ENCODE measurements around the gene C2orf92. TPM values are rescaled to one million over a fixed set of nuclear protein-coding genes. Genes with fewer than 3 reads are reported as not detected.

C2orf92 gene
- total and polyA plus RNA-seq, 12 donors: 1.2 to 50.0 (median 5.5) TPM

DNA sequence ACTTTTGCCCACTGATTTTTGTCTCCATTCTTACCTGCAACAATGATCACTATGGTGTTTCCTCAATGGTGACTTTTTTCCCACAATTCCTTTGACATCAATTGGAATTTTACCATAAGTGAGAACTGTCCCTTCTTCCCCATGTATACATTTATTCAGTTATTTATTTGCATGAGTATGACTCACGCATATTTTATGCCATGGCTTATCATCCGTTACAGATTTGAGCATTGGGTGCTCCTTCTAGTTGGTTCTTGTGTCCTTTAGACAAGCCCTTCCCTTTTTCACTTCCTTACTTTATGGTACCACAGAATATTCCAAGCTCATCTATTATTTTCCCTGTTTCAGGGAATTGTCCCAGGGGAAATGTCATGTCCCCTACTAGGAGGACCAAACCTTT is 16.0 kb upstream of the C2orf92 start:
- 88 to 93% (median 91%) methylated on average over 2 of the region's 2 CpGs for WGBS, 4 donors
- no peak overlapping the region for H3K27ac ChIP-seq
- H3K9me3 ChIP-seq (replicated peaks in 1 of 3): no peaks in the 10 kb centered on the region
- H3K4me1 ChIP-seq (replicated peaks in 1 of 2): peaks cover 0 to 3% of the 10 kb centered on the region in 2 donors
- intact Hi-C loops (cut with DNase I): no loop called here
- TF ChIP-seq CTCF (IDR thresholded peaks at IDR 0.05) (no peak), POLR2A (IDR thresholded peaks at IDR 0.05) (no peak)
- H3K4me3 ChIP-seq: no peak overlapping the region
- peaks cover 0 to 39% of the 10 kb centered on the region in 2 donors for H3K36me3 ChIP-seq (replicated peaks in 1 of 2)
- H3K27me3 ChIP-seq: no peaks in the 10 kb centered on the region
- DNase-seq: no peak

GRCh38 chr2:97653874-97654273 is 15.6 kb upstream of the C2orf92 start:
- H3K27me3 ChIP-seq: no peaks in the 10 kb centered on the region
- intact Hi-C loops (cut with DNase I): no loop called here
- H3K27ac ChIP-seq: no peak overlapping the region
- H3K4me3 ChIP-seq: no peak overlapping the region
- TF ChIP-seq CTCF (IDR thresholded peaks at IDR 0.05) (no peak), POLR2A (IDR thresholded peaks at IDR 0.05) (no peak)
- H3K36me3 ChIP-seq (replicated peaks in 1 of 2): peaks cover 0 to 39% of the 10 kb centered on the region in 2 donors
- no peak for DNase-seq
- WGBS, 4 donors: 92 to 100% (median 96%) methylated on average over 1 of the region's 1 CpG
- peaks cover 0 to 3% of the 10 kb centered on the region in 2 donors for H3K4me1 ChIP-seq (replicated peaks in 1 of 2)
- H3K9me3 ChIP-seq (replicated peaks in 1 of 3): no peaks in the 10 kb centered on the region

DNA sequence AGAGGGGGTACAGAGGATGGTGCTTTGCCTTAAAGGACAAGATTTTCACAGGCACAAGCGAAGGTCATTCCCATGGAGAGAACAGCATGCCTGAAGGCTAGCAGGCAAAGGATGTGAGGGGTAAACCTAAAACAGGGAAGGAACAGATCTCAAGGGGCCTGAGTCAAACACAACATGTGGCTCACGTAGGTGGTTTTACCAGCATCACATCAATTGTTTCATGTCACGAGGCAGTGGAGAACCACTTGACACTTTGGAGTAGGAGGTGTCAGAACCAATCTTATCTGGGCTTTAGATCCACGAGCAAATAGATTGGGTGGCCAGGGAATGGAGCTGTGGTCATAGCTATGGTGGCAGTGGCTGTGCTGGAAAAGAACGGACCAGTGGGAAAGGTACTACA is 15.2 kb upstream of the C2orf92 start:
- TF ChIP-seq CTCF (IDR thresholded peaks at IDR 0.05) (no peak), POLR2A (IDR thresholded peaks at IDR 0.05) (no peak)
- Histone ChIP-seq H3K27ac (no peak overlapping the region), H3K36me3 (replicated peaks in 1 of 2) (peaks cover 0 to 39% of the 10 kb centered on the region in 2 donors), H3K4me1 (replicated peaks in 1 of 2) (peaks cover 0 to 3% of the 10 kb centered on the region in 2 donors), H3K4me3 (no peak overlapping the region), H3K27me3 (no peaks in the 10 kb centered on the region), H3K9me3 (replicated peaks in 1 of 3) (no peaks in the 10 kb centered on the region)
- DNase-seq: no peak
- 93 to 98% (median 95%) methylated on average over 5 of the region's 5 CpGs for WGBS, 4 donors
- intact Hi-C loops (cut with DNase I): no loop called here

DNA sequence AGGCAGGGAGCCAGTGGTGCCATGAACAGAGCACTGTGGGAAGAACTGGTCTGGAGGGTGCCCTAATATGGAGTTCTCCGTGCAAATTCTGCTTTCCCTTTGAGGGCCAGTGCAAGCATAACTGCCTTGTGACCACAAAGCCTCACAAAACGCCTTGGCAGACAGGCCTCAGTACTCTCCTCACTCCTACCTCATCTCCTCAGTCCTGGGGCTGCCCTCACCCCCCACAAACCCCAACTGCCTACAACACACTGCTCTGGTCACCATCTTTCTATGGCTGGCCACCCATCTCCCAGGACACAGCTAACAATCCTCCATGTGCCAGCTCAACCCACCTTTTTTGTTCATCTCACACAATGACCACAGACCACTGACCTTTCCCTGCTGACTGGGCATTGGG is 14.7 kb upstream of the C2orf92 start:
- no peak overlapping the region for H3K27ac ChIP-seq
- H3K9me3 ChIP-seq (replicated peaks in 1 of 3): no peaks in the 10 kb centered on the region
- H3K36me3 ChIP-seq (replicated peaks in 1 of 2): peaks cover 0 to 41% of the 10 kb centered on the region in 2 donors
- no peaks in the 10 kb centered on the region for H3K27me3 ChIP-seq
- intact Hi-C loops (cut with DNase I): no loop called here
- H3K4me3 ChIP-seq: no peak overlapping the region
- TF ChIP-seq POLR2A (IDR thresholded peaks at IDR 0.05) (no peak), CTCF (IDR thresholded peaks at IDR 0.05) (no peak)
- H3K4me1 ChIP-seq (replicated peaks in 1 of 2): peaks cover 0 to 3% of the 10 kb centered on the region in 2 donors
- DNase-seq: no peak
- 86 to 100% (median 96%) methylated on average over 2 of the region's 2 CpGs for WGBS, 4 donors
